NCI-H2227 (cell line): ENCODE measurements around the gene CDC34.

Source experiments
- DNase-seq: peaks from one replicate; lab custom pipeline; 2025; ENCODE audit not compliant: unreplicated experiment; lab: John Stamatoyannopoulos, UW

CDC34 gene

GRCh38 chr19:540867-541637 is 9.5 kb downstream of the CDC34 start:
- no peak for DNase-seq

DNA sequence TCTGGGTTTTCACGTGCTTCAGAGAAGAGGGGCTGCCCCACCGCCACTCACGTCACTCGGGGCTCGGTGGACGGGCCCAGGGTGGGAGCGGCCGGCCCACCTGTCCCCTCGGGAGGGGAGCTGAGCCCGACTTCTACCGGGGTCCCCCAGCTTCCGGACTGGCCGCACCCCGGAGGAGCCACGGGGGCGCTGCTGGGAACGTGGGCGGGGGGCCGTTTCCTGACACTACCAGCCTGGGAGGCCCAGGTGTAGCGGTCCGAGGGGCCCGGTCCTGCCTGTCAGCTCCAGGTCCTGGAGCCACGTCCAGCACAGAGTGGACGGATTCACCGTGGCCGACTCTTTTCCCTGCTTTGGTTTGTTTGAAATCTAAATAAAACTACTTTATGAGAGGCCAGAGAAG is 10.1 kb downstream of the CDC34 start:
- DNase-seq: no peak

DNA sequence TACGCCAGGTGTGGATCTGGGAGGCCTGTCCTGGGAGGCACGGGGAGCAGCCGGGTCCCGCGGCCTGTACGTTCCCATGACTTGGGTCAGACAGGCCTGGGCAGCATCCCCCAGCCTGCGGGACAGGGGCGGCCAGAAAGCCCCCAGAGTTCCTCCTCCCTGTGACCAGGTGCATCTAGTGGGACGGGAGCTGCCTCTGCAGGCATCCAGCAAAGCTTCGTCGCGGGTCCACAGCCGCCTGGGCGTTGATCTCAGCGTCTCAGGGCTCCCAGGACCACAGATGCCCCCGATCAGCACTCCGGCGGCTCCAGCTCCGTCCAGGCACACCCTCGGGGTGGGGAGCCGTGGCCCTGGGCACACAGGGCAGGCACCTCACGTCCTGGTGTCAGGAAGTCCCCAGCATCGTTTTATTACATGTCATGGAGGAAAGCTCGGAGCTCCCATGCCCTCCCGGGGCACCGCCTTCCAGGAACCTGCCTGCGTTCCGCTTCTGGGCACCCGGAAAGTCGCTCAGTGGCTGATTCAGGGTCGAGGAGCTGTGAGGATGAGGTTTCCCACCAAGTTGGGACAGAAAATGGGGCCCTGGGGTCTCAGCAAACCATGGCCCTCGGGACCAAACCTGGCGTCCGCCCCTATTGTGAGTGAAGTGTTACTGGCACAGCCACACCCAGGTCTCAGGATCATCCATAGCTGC is 10.8 kb downstream of the CDC34 start:
- no peak for DNase-seq

DNA sequence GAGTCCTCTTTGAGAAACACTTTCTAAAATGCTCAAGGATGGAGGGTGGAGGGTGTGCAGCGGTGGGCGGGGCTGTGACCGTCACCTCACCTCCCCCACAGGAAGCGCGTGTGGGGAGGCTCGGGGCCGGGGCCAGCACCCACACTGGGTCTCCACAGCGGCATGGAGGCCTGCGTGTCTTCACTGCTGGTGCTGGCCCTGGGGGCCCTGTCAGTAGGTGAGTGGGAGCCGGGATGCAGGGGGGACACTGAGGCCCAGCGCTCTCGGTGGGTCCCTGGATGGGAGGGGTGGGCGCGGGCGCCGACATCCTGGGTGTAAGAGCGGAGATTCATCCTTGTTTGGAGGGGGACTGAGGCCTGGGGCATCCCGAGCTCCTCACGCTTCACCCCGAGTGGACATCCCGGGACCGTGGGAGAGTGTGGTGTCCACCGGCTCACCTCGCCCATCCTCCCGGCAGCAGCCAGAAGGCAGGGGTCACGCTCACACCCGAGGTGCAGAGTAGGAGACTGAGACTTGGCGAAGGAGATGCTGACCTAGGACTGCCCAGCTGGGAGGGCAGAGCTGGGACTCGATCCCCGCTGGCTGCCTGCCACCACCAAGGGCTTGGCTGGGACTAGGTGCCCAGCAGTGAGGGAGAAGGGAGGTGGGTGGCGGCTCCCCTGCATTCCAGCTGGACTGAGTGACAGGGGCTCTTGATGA is 12.5 kb downstream of the CDC34 start, which contains the start of gene GZMM:
Gene GZMM, plus strand, starts transcription at position 144 of the 699 bp plus-strand sequence. Its CDS starts 19 bp downstream, at position 163.
- DNase-seq: no peak

DNA sequence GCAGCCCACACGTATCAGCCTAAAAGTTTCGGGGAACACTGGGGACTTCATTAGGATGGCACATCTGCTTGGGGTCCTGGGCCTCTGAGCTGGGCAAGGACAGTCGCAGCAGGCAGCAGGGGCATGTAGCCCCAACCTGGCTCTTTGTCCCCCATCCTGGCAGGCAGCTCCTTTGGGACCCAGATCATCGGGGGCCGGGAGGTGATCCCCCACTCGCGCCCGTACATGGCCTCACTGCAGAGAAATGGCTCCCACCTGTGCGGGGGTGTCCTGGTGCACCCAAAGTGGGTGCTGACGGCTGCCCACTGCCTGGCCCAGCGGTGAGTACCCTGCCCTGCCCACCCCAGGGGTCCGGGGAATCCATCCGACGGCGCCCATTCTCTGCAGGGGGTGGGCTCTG is 15.6 kb downstream of the CDC34 start:
- no peak for DNase-seq

GRCh38 chr19:547836-548720 is 16.5 kb downstream of the CDC34 start:
- DNase-seq: no peak

DNA sequence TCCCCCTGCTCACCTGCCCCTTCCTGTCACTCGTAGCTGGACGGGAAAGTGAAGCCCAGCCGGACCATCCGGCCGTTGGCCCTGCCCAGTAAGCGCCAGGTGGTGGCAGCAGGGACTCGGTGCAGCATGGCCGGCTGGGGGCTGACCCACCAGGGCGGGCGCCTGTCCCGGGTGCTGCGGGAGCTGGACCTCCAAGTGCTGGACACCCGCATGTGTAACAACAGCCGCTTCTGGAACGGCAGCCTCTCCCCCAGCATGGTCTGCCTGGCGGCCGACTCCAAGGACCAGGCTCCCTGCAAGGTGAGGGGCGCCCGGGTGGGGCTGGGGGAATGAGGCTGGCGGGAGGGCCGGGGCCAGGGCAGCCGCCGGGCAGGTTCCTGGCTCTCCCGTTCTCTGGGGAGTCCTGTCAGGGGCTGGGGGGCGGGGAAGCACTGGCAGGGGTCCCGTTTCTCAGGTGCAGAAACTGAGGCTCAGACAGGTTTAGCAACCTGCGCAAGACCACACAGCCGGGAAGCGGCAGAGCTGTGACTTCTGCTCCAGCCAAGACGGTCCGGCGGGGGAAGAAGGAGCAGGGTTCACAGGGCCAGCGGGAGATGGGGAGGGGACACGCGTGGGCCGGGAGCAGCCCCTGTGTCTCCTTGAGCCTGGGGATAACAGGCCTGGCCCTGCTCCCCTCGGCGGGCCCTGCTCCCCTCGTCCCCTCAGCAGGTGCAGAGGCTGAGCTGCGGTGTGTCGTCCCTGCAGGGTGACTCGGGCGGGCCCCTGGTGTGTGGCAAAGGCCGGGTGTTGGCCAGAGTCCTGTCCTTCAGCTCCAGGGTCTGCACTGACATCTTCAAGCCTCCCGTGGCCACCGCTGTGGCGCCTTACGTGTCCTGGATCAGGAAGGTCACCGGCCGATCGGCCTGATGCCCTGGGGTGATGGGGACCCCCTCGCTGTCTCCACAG is 17.6 kb downstream of the CDC34 start:
- DNase-seq: no peak

- DNase-seq: no peak
Measured at GRCh38 chr19:554817-555216, 23.3 kb downstream of the CDC34 start.

DNA sequence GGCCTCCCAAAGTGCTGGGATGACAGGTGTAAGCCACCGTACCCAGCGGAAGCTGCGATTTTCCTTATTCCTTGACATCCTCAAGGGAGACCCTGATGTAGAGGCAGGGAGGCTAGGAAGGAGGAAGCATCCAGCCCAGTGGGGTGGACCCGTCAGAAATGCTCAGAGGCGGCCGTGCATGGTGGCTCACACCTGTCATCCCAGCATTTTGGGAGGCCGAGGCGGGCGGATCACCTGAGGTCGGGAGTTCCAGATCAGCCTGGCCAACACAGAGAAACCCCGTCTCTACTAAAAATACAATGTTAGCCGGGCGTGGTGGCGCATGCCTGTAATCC is 23.9 kb downstream of the CDC34 start:
- no peak for DNase-seq

- DNase-seq: no peak
Measured at GRCh38 chr19:556611-557382, 25.2 kb downstream of the CDC34 start.

- no peak for DNase-seq
Measured at GRCh38 chr19:558770-559439, 27.3 kb downstream of the CDC34 start.

DNA sequence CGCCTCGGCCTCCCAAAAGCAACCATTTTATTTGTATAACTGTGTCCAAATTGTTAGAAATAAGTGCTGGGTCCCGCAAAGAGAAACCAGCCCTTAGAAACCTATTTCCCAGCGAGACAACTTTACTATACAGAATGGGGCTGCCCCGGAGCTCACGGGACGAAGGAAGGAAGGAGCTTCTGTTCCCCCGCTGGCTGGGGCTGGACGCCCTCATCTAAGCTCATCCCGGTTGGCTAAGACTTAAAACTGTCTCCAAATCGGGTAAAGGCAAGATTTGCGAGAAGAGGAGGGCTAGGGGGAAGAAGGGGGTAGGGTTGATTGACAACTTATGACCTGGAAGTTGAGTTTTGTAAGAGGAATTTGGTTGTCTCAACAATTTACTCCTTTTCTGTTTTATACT is 28.6 kb downstream of the CDC34 start:
- DNase-seq: no peak

GRCh38 chr19:566403-566802 is 34.8 kb downstream of the CDC34 start:
- DNase-seq: no peak

DNA sequence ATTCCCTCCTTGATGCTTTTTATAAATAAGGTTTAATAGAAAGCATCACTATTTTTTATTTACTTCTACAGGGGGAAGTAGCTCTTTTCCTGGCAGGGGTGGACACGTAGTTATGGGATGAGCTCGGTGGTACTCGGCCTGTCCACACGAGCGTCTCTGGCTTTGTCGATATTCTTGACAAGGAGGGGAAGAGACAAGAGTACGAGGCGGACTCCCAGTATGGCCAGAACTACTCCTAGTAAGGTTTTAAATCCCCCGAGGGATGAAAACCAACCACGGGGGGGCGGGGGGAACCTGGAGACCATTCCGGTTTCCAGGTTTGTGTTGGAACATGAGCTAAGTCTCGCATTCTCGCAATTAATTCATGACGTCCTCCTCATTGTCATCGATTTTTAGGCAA is 35.3 kb downstream of the CDC34 start:
- no peak for DNase-seq

GRCh38 chr19:567296-567900 is 35.8 kb downstream of the CDC34 start:
- DNase-seq: no peak

DNA sequence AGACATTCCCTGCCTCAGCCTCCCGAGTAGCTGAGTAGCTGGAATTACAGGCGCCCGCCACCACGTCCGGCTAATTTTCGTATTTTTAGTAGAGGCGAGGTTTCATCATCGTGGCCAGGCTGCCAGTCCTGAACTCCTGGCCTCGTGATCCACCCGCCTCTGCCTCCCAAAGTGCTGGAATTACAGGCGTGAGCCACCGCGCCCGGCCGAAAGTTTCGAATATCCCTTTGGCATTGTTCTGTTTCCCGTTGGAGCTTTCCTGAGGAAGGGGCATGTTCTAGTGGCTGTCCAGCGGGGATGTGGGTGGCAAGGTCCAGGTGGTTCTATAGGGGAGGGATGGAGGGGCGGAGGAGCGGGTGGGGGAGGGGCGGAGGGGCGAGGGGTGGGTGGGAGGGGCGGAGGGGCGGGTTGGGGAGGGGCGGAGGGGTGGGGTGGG is 38.7 kb downstream of the CDC34 start:
- DNase-seq: no peak

DNA sequence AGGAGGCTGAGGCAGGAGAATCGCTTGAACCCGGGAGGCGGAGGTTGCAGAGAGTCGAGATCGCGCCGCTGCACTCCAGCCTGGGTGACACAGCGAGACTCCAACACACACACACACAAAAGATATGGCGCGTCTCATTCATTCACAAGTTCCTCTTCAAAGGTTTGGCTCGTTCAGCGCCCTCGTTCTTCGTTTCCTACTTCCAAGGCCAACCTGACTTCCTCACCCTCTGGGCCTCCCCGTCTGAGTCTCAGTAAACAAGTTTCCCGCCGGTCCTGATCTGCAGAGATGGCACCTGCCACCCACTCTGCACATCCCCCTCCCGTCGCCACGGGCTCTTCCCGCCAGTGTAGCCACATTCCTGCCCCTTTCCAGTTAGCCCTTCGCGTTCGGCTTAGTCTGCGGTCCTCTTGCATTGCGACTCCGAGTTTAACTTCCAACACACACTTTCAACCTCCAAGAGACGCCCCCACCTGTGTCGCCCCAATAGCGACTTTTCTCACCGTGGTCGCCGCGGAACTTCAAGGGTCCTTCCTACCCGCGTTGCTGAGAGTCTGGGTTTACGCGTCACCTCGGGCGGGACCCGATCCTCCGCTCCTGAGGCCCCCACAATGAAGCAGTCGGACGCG is 39.5 kb downstream of the CDC34 start:
- peak; percentile 62 for DNase-seq

GRCh38 chr19:571566-571974 is 40.0 kb downstream of the CDC34 start:
- DNase-seq: peak; percentile 48
